Stomach (tissue), 4 donors: ENCODE results near the gene FAU.

Source experiments
- CTCF ChIP-seq, 7 experiments: fragments of 450-650 bp in 4 of 7; fragments of 200-600 bp in 3 of 7; sonication (generic) in 3 of 7; IDR thresholded peaks; one replicate each; pipeline ENCODE4 v1.5.1; 2016 to 2019; ENCODE audit warnings: antibody characterized with exemption in 7 of 7, control low read depth in 2 of 7, mild to moderate bottlenecking in 1 of 7
- EP300 ChIP-seq: sonication (generic); formaldehyde crosslinking; IDR thresholded peaks from one replicate; pipeline ENCODE4 v1.6.1; 2017; ENCODE audit warnings: antibody characterized with exemption
- POLR2AphosphoS5 ChIP-seq, 3 donors: sonication (generic); formaldehyde crosslinking; IDR thresholded peaks; one replicate each; pipeline ENCODE4 v1.6.1; 2016; ENCODE audit warnings: antibody characterized with exemption in 3 of 3

DNA sequence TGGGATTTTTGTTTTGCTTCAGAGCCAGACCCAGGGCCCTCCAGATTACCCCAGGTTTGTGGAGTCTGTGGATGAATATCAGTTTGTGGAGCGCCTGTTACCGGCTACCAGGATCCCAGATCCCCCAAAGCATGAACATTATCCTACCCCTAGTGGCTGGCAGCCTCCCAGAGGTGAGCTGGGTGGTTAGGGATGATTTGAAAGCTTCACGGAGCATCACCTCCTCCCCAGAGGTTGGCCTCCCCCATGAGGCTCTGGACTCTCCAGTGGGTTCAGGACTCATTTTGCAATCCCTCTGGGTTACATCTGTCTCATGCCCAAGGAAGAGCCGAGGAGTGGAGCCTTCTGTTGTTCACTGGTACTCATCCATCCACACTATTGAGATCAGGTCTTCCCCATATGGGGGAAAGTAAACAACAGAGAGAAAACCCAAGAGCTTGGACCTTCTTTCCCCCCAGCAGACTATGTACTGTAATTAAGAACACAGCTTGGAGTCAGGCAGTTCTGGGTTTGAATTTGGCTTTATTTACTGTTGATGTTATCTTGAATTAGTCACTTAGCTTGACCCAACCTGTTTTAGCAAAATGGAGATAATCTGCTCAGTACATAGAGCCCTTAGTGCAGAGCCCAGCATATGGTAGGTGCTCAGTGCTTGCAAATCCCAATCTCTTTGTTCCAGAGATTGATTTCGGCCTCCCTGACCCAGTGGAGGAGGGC, 2.7 kb upstream of the FAU start:
- TF ChIP-seq CTCF (IDR thresholded peaks at IDR 0.05) (no peak), EP300 (no peak), POLR2AphosphoS5 (IDR thresholded peaks at IDR 0.05) (no peak)
